ENCODE data around the gene TMEM63C.
A peak's percentile ranks its signal among the peaks of the same experiment; 100 is the strongest.

The TMEM63C gene

DNA sequence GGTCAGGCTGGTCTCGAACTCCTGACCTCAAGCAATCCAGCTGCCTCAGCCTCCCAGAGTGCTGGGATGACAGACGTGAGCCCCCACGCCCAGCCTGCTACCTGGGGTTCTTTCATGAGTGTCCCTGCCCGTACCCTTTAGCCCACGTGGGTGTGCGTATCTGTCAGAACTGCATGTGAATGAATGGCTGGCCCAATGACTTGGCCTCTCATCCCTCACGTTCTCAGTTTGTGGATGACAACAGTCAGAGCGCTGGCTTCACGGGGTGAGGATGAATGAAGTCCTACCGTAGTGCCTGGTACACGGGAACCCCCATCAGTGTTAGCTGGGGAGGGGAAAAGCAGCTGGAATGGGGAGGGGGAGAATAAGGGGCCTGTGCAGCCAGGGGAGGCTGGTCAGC lies 23.9 kb upstream of the TMEM63C start (continued):
- TF ChIP-seq, protein P1, sequence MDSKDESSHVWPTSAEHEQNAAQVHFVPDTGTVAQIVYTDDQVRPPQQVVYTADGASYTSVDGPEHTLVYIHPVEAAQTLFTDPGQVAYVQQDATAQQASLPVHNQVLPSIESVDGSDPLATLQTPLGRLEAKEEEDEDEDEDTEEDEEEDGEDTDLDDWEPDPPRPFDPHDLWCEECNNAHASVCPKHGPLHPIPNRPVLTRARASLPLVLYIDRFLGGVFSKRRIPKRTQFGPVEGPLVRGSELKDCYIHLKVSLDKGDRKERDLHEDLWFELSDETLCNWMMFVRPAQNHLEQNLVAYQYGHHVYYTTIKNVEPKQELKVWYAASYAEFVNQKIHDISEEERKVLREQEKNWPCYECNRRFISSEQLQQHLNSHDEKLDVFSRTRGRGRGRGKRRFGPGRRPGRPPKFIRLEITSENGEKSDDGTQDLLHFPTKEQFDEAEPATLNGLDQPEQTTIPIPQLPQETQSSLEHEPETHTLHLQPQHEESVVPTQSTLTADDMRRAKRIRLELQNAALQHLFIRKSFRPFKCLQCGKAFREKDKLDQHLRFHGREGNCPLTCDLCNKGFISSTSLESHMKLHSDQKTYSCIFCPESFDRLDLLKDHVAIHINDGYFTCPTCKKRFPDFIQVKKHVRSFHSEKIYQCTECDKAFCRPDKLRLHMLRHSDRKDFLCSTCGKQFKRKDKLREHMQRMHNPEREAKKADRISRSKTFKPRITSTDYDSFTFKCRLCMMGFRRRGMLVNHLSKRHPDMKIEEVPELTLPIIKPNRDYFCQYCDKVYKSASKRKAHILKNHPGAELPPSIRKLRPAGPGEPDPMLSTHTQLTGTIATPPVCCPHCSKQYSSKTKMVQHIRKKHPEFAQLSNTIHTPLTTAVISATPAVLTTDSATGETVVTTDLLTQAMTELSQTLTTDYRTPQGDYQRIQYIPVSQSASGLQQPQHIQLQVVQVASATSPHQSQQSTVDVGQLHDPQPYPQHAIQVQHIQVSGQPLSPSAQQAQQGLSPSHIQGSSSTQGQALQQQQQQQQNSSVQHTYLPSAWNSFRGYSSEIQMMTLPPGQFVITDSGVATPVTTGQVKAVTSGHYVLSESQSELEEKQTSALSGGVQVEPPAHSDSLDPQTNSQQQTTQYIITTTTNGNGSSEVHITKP (tag by site-specific recombination; IDR thresholded peaks at IDR 0.05), result no peak

DNA sequence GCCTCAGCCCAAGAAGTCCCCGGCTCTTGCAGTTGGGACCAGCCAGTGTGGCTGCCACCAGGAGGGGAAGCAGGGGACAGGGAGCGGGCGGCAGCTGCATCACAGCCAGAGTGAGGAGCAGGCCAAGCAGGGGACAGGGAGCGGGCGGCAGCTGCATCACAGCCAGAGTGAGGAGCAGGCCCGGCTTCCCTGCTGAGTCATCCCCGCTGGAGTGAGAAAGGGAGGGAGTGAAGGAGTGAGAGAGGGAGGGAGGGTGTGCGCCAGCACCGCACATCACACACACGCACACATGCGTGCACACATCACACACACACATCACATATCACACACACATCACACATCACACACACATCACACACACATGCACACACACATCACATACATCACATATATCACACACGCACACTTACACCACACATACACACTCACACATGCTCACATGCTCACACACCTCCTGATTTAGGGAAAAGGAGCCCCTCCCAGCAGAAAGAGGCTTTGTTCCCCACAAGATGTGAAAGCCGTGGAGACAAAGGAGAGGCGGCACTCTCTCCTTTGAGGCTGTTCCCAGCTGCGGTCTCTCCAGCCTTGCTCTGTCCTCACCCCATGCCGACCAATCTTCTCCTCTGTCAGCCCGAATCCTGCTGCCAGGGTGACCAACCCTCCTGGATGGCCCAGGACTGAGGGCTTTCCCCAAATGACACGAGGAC lies 23.3 kb upstream of the TMEM63C start:
- no peaks in the 10 kb centered on the region for H3K9me3 ChIP-seq (ENCODE audit: control insufficient read depth, insufficient read depth, low read depth, low read length)
- ChIA-PET POLR2A (no interaction called here), CTCF (no interaction called here)
- H3K27ac ChIP-seq (ENCODE audit: extremely low read depth, low read depth, low read length), result no peak overlapping the region
- H3K4me1 ChIP-seq (ENCODE audit: control insufficient read depth, insufficient read depth, low read length), result no peaks in the 10 kb centered on the region
- no peak overlapping the region for H3K4me3 ChIP-seq (ENCODE audit: low read depth, low read length)
- no peaks in the 10 kb centered on the region for H3K36me3 ChIP-seq (ENCODE audit: control insufficient read depth in 2 of 2, insufficient read depth in 1 of 2, low read length in 2 of 2)
- TF ChIP-seq ZNF324 (tag by site-specific recombination; IDR thresholded peaks at IDR 0.05) (no peak), ZNF146 (tag by site-specific recombination; IDR thresholded peaks at IDR 0.05) (no peak), YY2 (tag by site-specific recombination; IDR thresholded peaks at IDR 0.05) (no peak), ZNF10 (tag by site-specific recombination; IDR thresholded peaks at IDR 0.05) (no peak), ZNF548 (tag by site-specific recombination; IDR thresholded peaks at IDR 0.05) (no peak), ZSCAN18 (tag by site-specific recombination; IDR thresholded peaks at IDR 0.05) (no peak), GLIS1 (tag by site-specific recombination; IDR thresholded peaks at IDR 0.05) (0 out of 2 replicates have a peak, but pooled peaks have one; percentile 2), PBX3 (CRISPR knock-in tag; IDR thresholded peaks at IDR 0.05) (no peak), ZNF394 (tag by site-specific recombination; IDR thresholded peaks at IDR 0.05; ENCODE audit: borderline replicate concordance) (no peak), ZNF785 (tag by site-specific recombination; IDR thresholded peaks at IDR 0.05) (0 out of 2 replicates have a peak, but pooled peaks have one; percentile 61), PRDM2 (tag by site-specific recombination; IDR thresholded peaks at IDR 0.05; ENCODE audit: borderline replicate concordance) (no peak), ZNF530 (tag by site-specific recombination; IDR thresholded peaks at IDR 0.05; ENCODE audit: low read depth) (no peak), ZNF2 (tag by site-specific recombination; IDR thresholded peaks at IDR 0.05) (no peak), ZNF48 (tag by site-specific recombination; IDR thresholded peaks at IDR 0.05) (no peak), SP3 (tag by site-specific recombination; IDR thresholded peaks at IDR 0.05) (no peak), MZF1 (tag by site-specific recombination; IDR thresholded peaks at IDR 0.05; ENCODE audit: borderline replicate concordance) (no peak)
- TF ChIP-seq, protein P2, sequence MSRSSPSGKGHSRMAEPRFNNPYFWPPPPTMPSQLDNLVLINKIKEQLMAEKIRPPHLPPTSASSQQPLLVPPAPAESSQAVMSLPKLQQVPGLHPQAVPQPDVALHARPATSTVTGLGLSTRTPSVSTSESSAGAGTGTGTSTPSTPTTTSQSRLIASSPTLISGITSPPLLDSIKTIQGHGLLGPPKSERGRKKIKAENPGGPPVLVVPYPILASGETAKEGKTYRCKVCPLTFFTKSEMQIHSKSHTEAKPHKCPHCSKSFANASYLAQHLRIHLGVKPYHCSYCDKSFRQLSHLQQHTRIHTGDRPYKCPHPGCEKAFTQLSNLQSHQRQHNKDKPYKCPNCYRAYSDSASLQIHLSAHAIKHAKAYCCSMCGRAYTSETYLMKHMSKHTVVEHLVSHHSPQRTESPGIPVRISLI (tag by site-specific recombination; IDR thresholded peaks at IDR 0.05), result no peak
- TF ChIP-seq, protein P3, sequence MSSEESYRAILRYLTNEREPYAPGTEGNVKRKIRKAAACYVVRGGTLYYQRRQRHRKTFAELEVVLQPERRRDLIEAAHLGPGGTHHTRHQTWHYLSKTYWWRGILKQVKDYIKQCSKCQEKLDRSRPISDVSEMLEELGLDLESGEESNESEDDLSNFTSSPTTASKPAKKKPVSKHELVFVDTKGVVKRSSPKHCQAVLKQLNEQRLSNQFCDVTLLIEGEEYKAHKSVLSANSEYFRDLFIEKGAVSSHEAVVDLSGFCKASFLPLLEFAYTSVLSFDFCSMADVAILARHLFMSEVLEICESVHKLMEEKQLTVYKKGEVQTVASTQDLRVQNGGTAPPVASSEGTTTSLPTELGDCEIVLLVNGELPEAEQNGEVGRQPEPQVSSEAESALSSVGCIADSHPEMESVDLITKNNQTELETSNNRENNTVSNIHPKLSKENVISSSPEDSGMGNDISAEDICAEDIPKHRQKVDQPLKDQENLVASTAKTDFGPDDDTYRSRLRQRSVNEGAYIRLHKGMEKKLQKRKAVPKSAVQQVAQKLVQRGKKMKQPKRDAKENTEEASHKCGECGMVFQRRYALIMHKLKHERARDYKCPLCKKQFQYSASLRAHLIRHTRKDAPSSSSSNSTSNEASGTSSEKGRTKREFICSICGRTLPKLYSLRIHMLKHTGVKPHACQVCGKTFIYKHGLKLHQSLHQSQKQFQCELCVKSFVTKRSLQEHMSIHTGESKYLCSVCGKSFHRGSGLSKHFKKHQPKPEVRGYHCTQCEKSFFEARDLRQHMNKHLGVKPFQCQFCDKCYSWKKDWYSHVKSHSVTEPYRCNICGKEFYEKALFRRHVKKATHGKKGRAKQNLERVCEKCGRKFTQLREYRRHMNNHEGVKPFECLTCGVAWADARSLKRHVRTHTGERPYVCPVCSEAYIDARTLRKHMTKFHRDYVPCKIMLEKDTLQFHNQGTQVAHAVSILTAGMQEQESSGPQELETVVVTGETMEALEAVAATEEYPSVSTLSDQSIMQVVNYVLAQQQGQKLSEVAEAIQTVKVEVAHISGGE (tag by site-specific recombination; conservative IDR thresholded peaks at IDR 0.05; ENCODE audit: low read depth), result no peak
